Astrocyte of the spinal cord (primary cell): ENCODE data around the gene C19orf67.

Source experiments
- DNase-seq: peaks from one replicate; pipeline ENCODE4 v3.0.0; 2011; ENCODE audit warnings: low read depth, low spot score
- H3K4me3 ChIP-seq: 2 replicates; pipeline ENCODE4 v1.5.1; 2011; ENCODE audit warnings: low read depth, mild to moderate bottlenecking, low read length, moderate library complexity
- in situ Hi-C: cut with HindIII; loops from 2 replicates; pipeline ENCODE4 v1.10.0; 2017; ENCODE audit warnings: low sequenced_read_pairs
- TF ChIP-seq, protein P1 (sequence below): IDR thresholded peaks from 2 replicates; pipeline ENCODE4 v1.5.1; 2012; ENCODE audit warnings: low read depth, mild to moderate bottlenecking, low read length, inconsistent platforms

The C19orf67 gene

DNA sequence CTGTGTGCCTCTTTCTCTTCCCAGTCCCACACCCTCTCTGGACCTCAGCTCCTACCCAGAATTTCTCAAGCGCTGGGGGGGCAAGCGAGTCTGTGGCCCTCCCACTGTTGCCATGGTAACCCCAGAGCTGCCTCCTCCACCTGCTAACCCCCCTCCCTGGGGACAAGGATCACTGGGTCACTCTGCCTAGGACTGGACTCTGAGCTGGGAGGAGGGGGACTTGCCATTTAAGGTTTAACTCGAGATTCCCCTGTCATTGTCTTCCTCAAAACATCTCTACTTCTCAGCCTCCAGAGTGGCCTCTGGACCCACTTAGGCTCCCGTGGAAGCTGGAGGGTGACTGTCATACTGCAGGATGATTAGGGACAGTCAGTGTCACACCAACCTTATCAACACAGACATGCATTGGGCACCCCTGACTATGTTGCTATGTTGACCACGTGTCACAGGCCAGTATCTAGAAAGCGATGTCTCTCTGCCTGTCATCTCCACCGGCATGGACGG lies 25.9 kb downstream of the C19orf67 start:
- no peak for DNase-seq
- no peak overlapping the region for H3K4me3 ChIP-seq
- TF ChIP-seq, protein P1, sequence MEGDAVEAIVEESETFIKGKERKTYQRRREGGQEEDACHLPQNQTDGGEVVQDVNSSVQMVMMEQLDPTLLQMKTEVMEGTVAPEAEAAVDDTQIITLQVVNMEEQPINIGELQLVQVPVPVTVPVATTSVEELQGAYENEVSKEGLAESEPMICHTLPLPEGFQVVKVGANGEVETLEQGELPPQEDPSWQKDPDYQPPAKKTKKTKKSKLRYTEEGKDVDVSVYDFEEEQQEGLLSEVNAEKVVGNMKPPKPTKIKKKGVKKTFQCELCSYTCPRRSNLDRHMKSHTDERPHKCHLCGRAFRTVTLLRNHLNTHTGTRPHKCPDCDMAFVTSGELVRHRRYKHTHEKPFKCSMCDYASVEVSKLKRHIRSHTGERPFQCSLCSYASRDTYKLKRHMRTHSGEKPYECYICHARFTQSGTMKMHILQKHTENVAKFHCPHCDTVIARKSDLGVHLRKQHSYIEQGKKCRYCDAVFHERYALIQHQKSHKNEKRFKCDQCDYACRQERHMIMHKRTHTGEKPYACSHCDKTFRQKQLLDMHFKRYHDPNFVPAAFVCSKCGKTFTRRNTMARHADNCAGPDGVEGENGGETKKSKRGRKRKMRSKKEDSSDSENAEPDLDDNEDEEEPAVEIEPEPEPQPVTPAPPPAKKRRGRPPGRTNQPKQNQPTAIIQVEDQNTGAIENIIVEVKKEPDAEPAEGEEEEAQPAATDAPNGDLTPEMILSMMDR = no peak
- in situ Hi-C loops = no loop called here

DNA sequence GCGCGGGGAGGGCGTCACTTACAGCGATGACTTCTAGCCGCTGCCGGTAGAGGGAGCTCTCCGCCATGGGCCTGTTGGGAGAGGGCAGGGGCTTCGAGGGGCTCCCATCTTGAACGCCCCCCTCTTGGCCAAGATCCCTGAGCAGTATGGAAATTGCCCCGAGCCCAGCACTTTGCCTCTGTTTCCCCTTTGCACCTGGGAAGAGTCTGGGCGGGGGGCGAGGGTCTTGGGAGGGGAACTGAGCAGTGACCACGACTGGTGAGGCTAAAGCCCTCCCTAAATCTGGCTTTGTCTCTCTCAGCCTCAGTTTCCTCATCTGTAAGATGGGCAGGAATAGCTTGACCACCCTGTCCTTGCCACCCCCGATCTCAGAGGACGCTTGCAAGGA lies 26.5 kb downstream of the C19orf67 start:
- TF ChIP-seq, protein P1 = peak; percentile 78
- in situ Hi-C loops = no loop called here
- no peak overlapping the region for H3K4me3 ChIP-seq
- no peak for DNase-seq

DNA sequence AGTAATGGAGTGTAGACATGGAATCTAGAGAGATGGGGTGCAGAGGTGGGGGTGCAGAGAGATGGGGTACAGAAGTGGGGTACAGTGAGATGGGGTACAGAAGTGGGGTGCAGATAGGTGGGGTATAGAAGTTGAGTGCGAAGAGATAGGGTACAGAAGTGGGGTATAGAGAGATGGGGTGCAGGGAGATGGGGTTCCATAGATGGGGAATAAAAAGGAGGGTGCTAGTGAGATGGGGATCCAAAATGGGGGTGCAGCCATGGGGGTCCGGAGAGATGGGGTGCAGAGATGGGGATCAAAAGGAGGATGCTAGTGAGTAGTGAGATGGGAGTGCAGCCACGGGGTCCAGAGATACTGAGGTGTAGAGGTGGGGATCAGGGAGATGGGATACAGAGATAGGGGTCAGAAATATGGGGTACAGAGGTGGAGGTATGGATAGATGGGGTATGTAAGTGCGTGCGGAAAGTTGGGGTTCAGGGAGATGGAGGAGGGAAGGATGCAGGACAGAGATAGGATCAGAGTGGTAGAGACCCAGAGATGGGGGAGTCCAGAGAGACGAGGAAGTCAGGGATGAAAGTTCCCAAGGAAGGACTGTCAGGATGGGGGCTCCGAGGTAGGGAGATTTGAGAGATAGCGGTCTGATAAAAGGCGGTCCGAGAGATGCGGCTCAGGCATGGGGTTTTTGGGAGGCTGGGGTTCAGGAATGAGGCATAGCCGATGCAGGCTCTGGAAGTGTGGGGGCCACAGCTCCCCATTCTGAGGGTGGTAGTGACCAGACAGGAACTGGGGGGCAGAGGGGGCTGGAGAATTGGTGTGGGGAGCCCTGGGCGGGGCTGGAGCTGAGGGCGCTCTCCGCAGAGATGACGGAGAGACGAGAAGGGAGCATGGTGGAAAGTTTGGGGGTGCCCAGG lies 27.1 kb downstream of the C19orf67 start:
- TF ChIP-seq, protein P1 = no peak
- peak overlapping the region; percentile 32 for H3K4me3 ChIP-seq
- in situ Hi-C loops = no loop called here
- no peak for DNase-seq

DNA sequence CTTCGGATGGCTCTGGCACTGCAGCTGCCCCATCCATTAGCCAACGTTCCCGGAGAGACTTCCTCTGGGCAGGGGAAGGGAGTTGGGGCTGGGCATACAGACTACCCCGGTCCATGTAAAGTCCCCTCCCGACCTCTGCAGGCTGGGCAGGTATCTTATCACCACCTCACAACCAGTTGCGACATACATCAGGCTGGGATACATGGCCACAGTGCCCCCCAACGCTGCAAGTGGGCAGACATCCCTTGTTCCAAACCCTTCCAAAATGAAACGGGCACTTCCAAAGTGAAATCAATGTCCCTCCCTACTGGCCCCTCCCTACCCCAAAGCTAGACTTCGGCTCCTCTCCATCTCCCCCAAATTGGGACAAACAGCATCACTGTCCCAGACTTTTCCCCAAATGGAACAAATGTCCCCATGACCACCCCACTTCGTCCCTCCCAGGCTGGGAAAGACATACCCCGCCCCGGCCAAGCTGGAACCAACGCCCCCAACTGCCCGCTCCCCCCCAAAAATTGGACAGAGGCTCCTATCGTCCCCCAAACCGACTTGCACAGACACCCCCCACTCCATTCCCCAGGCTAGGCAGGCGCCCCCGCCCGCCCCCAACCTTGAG lies 28.7 kb downstream of the C19orf67 start:
- DNase-seq = no peak
- in situ Hi-C loops = no loop called here
- H3K4me3 ChIP-seq = peak overlapping the region; percentile 32
- TF ChIP-seq, protein P1 = no peak

DNA sequence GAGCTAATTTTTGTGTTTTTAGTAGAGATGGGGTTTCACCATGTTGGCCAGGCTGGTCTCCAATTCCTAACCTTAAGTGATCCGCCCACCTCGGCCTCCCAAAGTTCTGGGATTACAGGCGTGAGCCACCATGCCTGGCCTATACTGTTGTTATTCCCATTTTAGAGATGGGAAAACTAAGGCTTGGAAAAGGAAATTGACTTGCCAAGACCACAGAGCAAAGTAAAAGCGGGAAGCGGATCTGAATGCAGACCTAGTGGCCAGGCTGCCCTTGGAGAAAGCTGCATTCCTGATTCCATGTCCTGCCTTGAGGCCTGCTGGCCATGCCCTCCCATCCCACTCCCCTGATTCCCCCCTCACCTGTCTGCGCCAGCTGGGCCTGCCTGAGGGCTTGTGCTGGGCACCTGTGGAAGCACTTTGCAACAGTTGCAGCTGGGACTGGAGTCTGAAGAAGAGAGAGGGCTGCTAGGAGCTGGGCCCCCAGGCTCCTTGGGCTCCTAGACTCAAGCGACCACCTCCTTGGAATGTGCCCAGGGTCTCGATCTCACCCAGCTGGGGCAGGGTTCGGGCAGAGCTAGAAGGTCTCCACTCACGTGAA lies 29.4 kb downstream of the C19orf67 start:
- no peak overlapping the region for H3K4me3 ChIP-seq
- TF ChIP-seq, protein P1 = no peak
- in situ Hi-C loops = no loop called here
- DNase-seq = no peak

DNA sequence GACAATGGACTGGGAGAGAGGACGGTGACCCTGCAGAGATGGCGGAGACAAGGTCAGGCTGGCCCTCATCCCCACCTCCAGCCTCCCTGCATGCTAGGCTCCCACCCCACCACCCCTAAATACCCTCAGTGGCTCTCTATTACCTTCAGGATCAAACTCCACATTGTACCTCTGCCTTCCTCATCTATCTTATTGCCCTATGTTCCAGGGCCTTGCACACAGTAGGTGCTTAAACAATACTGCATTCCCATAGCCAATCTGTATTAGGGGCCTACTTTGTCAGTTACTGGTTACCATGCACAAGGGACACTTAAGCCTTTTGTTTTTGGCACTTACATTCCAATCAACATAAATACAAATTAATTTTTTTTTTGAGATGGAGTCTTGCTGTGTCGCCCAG lies 30.2 kb downstream of the C19orf67 start:
- in situ Hi-C loops = no loop called here
- H3K4me3 ChIP-seq = no peak overlapping the region
- no peak for DNase-seq

More for the DNA sequence above, 30.2 kb downstream of the C19orf67 start:
- TF ChIP-seq, protein P1 = no peak
